ENCODE data around the gene ASMTL. TPM values are rescaled to one million over a fixed set of nuclear protein-coding genes. Genes with fewer than 3 reads are reported as not detected.
"Not testable (repeated sequence)": the region's sequence is repeated elsewhere in the genome, so short reads cannot be mapped to it uniquely, and the experiment has no call there.

ASMTL gene
- total RNA-seq, 4 donors from 2014 or later: 29.7 to 56.1 (median 42.4) TPM

DNA sequence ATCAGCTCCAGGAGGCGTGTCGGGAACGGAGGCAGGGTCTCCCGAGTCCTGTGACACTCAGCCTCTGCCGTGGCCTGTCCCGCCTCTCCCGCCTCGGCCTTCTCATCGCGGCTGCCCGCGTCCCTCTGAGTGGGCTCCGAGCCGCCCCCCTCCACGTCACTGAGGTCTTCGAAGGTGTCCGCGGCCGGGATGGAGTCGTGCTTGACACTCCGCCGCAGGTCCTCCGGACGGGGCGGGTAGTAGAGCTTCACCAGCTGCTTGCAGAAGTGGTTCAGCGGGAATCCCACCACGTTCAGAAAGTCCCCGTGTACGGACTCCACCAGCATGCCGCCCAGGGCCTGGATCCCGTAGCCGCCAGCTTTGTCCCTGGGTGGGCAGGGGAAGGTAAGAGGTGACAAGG is 25.0 kb downstream of the ASMTL start:
- intact Hi-C loops (cut with DNase I): no loop called here
- TF ChIP-seq POLR2A (IDR thresholded peaks at IDR 0.05): no peak
- TF ChIP-seq, protein P1, sequence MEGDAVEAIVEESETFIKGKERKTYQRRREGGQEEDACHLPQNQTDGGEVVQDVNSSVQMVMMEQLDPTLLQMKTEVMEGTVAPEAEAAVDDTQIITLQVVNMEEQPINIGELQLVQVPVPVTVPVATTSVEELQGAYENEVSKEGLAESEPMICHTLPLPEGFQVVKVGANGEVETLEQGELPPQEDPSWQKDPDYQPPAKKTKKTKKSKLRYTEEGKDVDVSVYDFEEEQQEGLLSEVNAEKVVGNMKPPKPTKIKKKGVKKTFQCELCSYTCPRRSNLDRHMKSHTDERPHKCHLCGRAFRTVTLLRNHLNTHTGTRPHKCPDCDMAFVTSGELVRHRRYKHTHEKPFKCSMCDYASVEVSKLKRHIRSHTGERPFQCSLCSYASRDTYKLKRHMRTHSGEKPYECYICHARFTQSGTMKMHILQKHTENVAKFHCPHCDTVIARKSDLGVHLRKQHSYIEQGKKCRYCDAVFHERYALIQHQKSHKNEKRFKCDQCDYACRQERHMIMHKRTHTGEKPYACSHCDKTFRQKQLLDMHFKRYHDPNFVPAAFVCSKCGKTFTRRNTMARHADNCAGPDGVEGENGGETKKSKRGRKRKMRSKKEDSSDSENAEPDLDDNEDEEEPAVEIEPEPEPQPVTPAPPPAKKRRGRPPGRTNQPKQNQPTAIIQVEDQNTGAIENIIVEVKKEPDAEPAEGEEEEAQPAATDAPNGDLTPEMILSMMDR (IDR thresholded peaks at IDR 0.05): no peak
- no peak for DNase-seq
- Histone ChIP-seq H3K36me3 (peaks cover under 1 to 16% of the 10 kb centered on the region in 2 donors), H3K27me3 (no peaks in the 10 kb centered on the region), H3K27ac (no peak overlapping the region), H3K4me3 (replicated peaks in 1 of 3) (no peak overlapping the region), H3K4me1 (no peaks in the 10 kb centered on the region), H3K9me3 (no peaks in the 10 kb centered on the region)
- 94 to 95% methylated on average over 30 to 32 of the region's 32 CpGs for WGBS, 2 donors

DNA sequence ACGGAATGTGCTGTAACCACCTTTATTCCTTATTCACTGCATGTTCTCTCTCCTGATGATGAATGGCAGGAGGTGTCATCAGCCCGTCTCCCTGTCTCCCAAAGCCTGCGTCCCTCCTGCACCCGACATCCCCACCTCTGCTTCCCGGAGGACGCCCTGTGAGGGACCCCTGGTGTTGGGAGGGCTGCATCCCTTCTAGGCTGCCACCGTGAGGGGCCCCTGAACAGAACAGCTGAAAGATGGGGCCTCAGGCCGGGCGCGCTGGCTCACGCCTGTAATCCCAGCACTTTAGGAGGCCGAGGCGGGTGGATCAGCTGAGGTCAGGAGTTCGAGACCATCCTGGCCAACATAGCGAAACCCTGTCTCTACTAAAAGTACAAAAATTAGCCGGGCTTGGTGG is 26.4 kb downstream of the ASMTL start:
- H3K4me1 ChIP-seq; H3K27me3 ChIP-seq; DNase-seq; H3K4me3 ChIP-seq (replicated peaks in 1 of 3); H3K27ac ChIP-seq; intact Hi-C loops (cut with DNase I); H3K9me3 ChIP-seq: not testable (repeated sequence)
- peaks cover 14 to 16% of the 10 kb centered on the region in 2 donors for H3K36me3 ChIP-seq
- 91 to 93% methylated on average over 16 of the region's 16 CpGs for WGBS, 2 donors

DNA sequence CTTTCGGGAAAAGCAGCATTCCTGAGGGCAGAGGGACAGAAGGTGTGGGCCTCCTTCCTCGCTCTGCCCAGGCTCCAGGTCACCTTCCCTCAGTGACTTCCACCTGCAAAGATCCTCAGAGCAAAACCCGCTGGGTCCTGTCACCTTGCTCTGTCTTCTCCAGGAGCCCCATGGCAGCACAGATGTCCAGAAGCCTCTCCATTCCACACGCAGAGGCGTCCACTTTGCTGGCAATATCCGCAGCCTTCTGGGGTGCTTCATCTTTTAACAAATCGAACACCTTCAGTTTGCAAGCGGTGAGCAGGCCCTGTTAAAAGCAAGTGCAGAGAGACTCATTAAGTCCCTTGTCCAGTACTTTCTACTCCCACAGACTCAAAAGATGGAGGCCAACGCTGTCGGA is 27.3 kb downstream of the ASMTL start:
- 79% methylated on average over 10 of the region's 10 CpGs for WGBS, 2 donors
- DNase-seq: no peak
- Histone ChIP-seq H3K4me3 (replicated peaks in 1 of 3) (no peak overlapping the region), H3K9me3 (no peaks in the 10 kb centered on the region), H3K4me1 (no peaks in the 10 kb centered on the region), H3K27me3 (no peaks in the 10 kb centered on the region), H3K36me3 (peaks cover 16% of the 10 kb centered on the region in 2 donors), H3K27ac (no peak overlapping the region)
- TF ChIP-seq, protein P1 (IDR thresholded peaks at IDR 0.05): no peak
- no peak for TF ChIP-seq POLR2A (IDR thresholded peaks at IDR 0.05)
- intact Hi-C loops (cut with DNase I): no loop called here

DNA sequence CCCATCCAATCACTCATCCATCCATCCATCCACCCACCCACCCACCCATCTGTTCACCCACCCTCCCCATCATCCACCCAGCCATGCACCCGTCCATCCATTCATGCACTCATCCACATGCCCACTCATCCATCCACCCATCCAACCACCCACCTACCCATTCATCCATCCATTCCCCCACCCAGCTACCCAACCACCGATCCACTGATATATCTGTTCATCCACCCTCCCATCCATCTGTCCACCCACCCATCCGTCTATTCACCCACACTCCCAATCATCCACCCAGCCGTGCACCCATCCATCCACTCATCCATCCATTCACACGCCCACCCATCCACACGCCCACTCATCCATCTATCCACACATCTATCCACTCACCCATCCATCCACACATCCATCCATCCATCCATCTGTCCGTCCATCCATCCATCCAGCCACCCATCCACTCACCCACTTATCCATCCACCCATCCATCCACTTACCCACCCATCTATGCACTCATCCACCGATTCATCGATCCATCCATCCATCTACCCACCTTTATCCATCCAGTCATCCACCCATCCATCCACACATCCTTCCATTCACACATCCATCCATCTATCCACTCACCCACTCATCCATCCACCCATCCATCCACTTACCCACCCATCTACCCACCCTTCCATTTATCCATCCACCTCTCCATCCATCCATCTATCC is 28.4 kb downstream of the ASMTL start:
- TF ChIP-seq POLR2A (IDR thresholded peaks at IDR 0.05): no peak
- TF ChIP-seq, protein P1 (IDR thresholded peaks at IDR 0.05): no peak
- intact Hi-C loops (cut with DNase I): no loop called here
- 73 to 74% methylated on average over 9 of the region's 9 CpGs for WGBS, 2 donors
- no peak overlapping the region for H3K27ac ChIP-seq
- no peaks in the 10 kb centered on the region for H3K9me3 ChIP-seq
- no peak for DNase-seq
- no peaks in the 10 kb centered on the region for H3K4me1 ChIP-seq
- H3K36me3 ChIP-seq: peaks cover 16% of the 10 kb centered on the region in 2 donors
- H3K4me3 ChIP-seq (replicated peaks in 1 of 3): no peak overlapping the region
- no peaks in the 10 kb centered on the region for H3K27me3 ChIP-seq

DNA sequence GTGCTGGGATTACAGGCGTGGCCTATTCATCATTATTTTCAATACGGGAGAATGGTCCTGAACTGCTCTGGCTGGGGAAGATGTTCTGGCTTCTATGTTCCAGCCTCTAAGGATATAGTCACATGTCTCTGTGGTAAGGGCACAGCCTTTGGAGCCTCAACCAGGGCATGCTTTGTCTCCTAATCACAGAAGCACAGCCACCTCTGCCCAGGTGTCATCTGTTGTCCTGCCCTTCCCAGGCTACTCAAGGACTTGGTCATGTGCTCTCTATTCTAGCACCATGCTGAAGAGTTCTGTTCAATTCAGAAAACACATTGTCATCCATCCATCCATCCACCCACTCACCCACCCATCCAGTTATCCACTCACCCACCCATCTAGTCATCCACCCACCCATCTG is 29.5 kb downstream of the ASMTL start:
- no peak for DNase-seq
- TF ChIP-seq, protein P1 (IDR thresholded peaks at IDR 0.05): no peak
- TF ChIP-seq POLR2A (IDR thresholded peaks at IDR 0.05): no peak
- Histone ChIP-seq H3K9me3 (no peaks in the 10 kb centered on the region), H3K4me3 (replicated peaks in 1 of 3) (no peak overlapping the region), H3K27ac (no peak overlapping the region), H3K36me3 (peaks cover 21 to 27% of the 10 kb centered on the region in 2 donors), H3K4me1 (no peaks in the 10 kb centered on the region), H3K27me3 (no peaks in the 10 kb centered on the region)
- intact Hi-C loops (cut with DNase I): no loop called here
- 50% methylated on average over 2 of the region's 2 CpGs for WGBS, 2 donors
